Neural cell (in vitro differentiated cells): ENCODE data around the gene PML. TPM values are rescaled to one million over a fixed set of nuclear protein-coding genes. Genes with fewer than 3 reads are reported as not detected.

Experiments used
- H2AFZ ChIP-seq: fragments of 200-600, 300-800 bp; sonication (generic), shearing (Covaris generic); 2 replicates; pipeline ENCODE4 v1.6.0; 2014; ENCODE audit warnings: low read depth, mild to moderate bottlenecking, antibody characterized with exemption, low read length, moderate library complexity
- H3F3A ChIP-seq: fragments of 200-600 bp; shearing (Covaris generic); 2 replicates; pipeline ENCODE4 v1.6.1; 2016; ENCODE audit warnings: mild to moderate bottlenecking, moderate library complexity, mixed read lengths, antibody characterized with exemption, low read length; ENCODE audit not compliant: insufficient read depth, poor library complexity, severe bottlenecking
- H3K27ac ChIP-seq: fragments of 200-600, 300-800 bp; sonication (generic), shearing (Covaris generic); 2 replicates; pipeline ENCODE4 v1.5.1; 2014; ENCODE audit warnings: mild to moderate bottlenecking, low read length, moderate library complexity
- H3K27me3 ChIP-seq: fragments of 300-800, 200-600 bp; sonication (generic), shearing (Covaris generic); 2 replicates; pipeline ENCODE4 v1.6.0; 2014; ENCODE audit warnings: mild to moderate bottlenecking, low read depth, low read length, moderate library complexity; ENCODE audit not compliant: insufficient read depth
- H3K36me3 ChIP-seq: fragments of 300-800, 200-600 bp; sonication (generic), shearing (Covaris generic); 2 replicates; pipeline ENCODE4 v1.5.1; 2014; ENCODE audit warnings: mild to moderate bottlenecking, antibody characterized with exemption, low read length, moderate library complexity; ENCODE audit not compliant: insufficient read depth
- H3K4me2 ChIP-seq: fragments of 300-800, 200-600 bp; sonication (generic), shearing (Covaris generic); 2 replicates; pipeline ENCODE4 v1.6.0; 2014; ENCODE audit warnings: mild to moderate bottlenecking, low read length
- H3K4me3 ChIP-seq: fragments of 300-800, 200-600 bp; sonication (generic), shearing (Covaris generic); 2 replicates; pipeline ENCODE4 v1.5.1; 2014; ENCODE audit warnings: mild to moderate bottlenecking, low read length, moderate library complexity
- H3K79me2 ChIP-seq: fragments of 200-600 bp; shearing (Covaris generic); replicated peaks from 2 replicates; pipeline ENCODE4 v1.6.0; 2014; ENCODE audit warnings: mild to moderate bottlenecking, low read length, moderate library complexity; ENCODE audit not compliant: insufficient read depth
- H3K9ac ChIP-seq: fragments of 300-800, 200-600 bp; sonication (generic), shearing (Covaris generic); 2 replicates; pipeline ENCODE4 v1.6.1; 2016; ENCODE audit warnings: mild to moderate bottlenecking, low read length, mixed read lengths
- H3K9me2 ChIP-seq: fragments of 200-600 bp; shearing (Covaris generic); 2 replicates; pipeline ENCODE4 v1.6.1; 2016; ENCODE audit warnings: mild to moderate bottlenecking, low read length, mixed read lengths; ENCODE audit not compliant: insufficient read depth
- H3K9me3 ChIP-seq: fragments of 200-600, 300-800 bp; sonication (generic), shearing (Covaris generic); 2 replicates; pipeline ENCODE4 v1.6.1; 2016; ENCODE audit warnings: mild to moderate bottlenecking, mixed run types, low read length, moderate library complexity, mixed read lengths
- H4K20me1 ChIP-seq: fragments of 200-600 bp; shearing (Covaris generic); 2 replicates; pipeline ENCODE4 v1.6.1; 2016; ENCODE audit warnings: mild to moderate bottlenecking, mixed run types; ENCODE audit not compliant: insufficient read depth
- EP300 ChIP-seq: fragments of 450-650 bp; conservative IDR thresholded peaks from 2 replicates; pipeline ENCODE4 v1.6.1; 2014; ENCODE audit warnings: antibody characterized with exemption, mild to moderate bottlenecking, moderate library complexity; ENCODE audit not compliant: poor library complexity, severe bottlenecking
- EZH2 ChIP-seq: fragments of 200-600, 300-800 bp; shearing (Covaris generic), sonication (generic); IDR thresholded peaks from 2 replicates; pipeline ENCODE4 v1.6.1; 2014; ENCODE audit warnings: antibody characterized with exemption, low read length, borderline replicate concordance, mild to moderate bottlenecking; ENCODE audit not compliant: insufficient read depth, poor library complexity, severe bottlenecking
- MXI1 ChIP-seq: fragments of 450-650 bp; conservative IDR thresholded peaks from 2 replicates; pipeline ENCODE4 v1.6.1; 2014; ENCODE audit warnings: antibody characterized with exemption, mild to moderate bottlenecking; ENCODE audit not compliant: poor library complexity, severe bottlenecking
- POLR2AphosphoS5 ChIP-seq: IDR thresholded peaks from 2 replicates; pipeline ENCODE4 v1.6.1; 2012
- RAD21 ChIP-seq: fragments of 450-650 bp; conservative IDR thresholded peaks from 2 replicates; pipeline ENCODE4 v1.6.1; 2014; ENCODE audit warnings: antibody characterized with exemption, mild to moderate bottlenecking, moderate library complexity
- SMC3 ChIP-seq: fragments of 450-650 bp; conservative IDR thresholded peaks from 2 replicates; pipeline ENCODE4 v1.6.1; 2014; ENCODE audit warnings: antibody characterized with exemption, mild to moderate bottlenecking, moderate library complexity; ENCODE audit not compliant: poor library complexity
- TAF1 ChIP-seq: IDR thresholded peaks from 2 replicates; pipeline ENCODE4 v1.6.1; 2012; ENCODE audit warnings: low read depth
- polyA plus RNA-seq: library from polyadenylated mRNA; depleted of rRNA; stranded (reverse); fragments of >200 nt; gene quantifications from 2 replicates; pipeline ENCODE4 v1.2.3, GENCODE V29; 2014
- TF ChIP-seq, protein P1 (sequence below): IDR thresholded peaks from 2 replicates; pipeline ENCODE4 v1.6.1; 2012; ENCODE audit warnings: borderline replicate concordance
- TF ChIP-seq, protein P2 (sequence below): fragments of 450-650 bp; IDR thresholded peaks from 2 replicates; pipeline ENCODE4 v1.5.1; 2014; ENCODE audit warnings: antibody characterized with exemption, mild to moderate bottlenecking, moderate library complexity; ENCODE audit not compliant: poor library complexity, severe bottlenecking

The PML gene
- polyA plus RNA-seq, 1 donor from 2014 or later, result 4.7 TPM

DNA sequence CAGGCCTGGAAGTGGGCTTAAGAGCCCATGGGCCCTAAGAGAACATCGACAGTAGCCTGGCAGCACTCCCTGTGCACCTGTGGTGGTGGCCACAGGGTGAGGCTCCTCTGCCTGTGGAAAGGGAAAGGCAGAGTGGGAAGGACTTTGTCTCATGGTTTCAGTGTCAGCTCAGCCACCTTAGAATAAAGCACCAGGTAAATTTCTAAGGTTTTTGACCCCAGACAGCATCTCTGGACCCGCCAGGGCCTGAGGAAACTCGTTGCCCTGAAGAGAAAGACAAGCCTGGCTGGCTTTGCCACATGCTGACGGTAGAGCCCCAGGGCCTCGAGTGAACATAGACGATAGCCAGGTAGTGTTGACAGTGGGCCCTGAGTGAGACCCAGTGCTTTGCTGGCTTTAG, 65.7 kb downstream of the PML start:
- H3K9me2 ChIP-seq, result no peaks in the 10 kb centered on the region
- no peaks in the 10 kb centered on the region for H4K20me1 ChIP-seq
- no peak overlapping the region for H3K27ac ChIP-seq
- H3K4me3 ChIP-seq, result no peak overlapping the region
- no peak for TF ChIP-seq EP300
- TF ChIP-seq, protein P1, sequence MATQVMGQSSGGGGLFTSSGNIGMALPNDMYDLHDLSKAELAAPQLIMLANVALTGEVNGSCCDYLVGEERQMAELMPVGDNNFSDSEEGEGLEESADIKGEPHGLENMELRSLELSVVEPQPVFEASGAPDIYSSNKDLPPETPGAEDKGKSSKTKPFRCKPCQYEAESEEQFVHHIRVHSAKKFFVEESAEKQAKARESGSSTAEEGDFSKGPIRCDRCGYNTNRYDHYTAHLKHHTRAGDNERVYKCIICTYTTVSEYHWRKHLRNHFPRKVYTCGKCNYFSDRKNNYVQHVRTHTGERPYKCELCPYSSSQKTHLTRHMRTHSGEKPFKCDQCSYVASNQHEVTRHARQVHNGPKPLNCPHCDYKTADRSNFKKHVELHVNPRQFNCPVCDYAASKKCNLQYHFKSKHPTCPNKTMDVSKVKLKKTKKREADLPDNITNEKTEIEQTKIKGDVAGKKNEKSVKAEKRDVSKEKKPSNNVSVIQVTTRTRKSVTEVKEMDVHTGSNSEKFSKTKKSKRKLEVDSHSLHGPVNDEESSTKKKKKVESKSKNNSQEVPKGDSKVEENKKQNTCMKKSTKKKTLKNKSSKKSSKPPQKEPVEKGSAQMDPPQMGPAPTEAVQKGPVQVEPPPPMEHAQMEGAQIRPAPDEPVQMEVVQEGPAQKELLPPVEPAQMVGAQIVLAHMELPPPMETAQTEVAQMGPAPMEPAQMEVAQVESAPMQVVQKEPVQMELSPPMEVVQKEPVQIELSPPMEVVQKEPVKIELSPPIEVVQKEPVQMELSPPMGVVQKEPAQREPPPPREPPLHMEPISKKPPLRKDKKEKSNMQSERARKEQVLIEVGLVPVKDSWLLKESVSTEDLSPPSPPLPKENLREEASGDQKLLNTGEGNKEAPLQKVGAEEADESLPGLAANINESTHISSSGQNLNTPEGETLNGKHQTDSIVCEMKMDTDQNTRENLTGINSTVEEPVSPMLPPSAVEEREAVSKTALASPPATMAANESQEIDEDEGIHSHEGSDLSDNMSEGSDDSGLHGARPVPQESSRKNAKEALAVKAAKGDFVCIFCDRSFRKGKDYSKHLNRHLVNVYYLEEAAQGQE, result no peak
- no peak for TF ChIP-seq POLR2AphosphoS5
- TF ChIP-seq SMC3, result no peak
- TF ChIP-seq EZH2, result no peak
- no peak for TF ChIP-seq MXI1
- no peak for TF ChIP-seq RAD21
- no peak for TF ChIP-seq TAF1
- TF ChIP-seq, protein P2, sequence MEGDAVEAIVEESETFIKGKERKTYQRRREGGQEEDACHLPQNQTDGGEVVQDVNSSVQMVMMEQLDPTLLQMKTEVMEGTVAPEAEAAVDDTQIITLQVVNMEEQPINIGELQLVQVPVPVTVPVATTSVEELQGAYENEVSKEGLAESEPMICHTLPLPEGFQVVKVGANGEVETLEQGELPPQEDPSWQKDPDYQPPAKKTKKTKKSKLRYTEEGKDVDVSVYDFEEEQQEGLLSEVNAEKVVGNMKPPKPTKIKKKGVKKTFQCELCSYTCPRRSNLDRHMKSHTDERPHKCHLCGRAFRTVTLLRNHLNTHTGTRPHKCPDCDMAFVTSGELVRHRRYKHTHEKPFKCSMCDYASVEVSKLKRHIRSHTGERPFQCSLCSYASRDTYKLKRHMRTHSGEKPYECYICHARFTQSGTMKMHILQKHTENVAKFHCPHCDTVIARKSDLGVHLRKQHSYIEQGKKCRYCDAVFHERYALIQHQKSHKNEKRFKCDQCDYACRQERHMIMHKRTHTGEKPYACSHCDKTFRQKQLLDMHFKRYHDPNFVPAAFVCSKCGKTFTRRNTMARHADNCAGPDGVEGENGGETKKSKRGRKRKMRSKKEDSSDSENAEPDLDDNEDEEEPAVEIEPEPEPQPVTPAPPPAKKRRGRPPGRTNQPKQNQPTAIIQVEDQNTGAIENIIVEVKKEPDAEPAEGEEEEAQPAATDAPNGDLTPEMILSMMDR, result no peak
- H3K27me3 ChIP-seq, result no peaks in the 10 kb centered on the region
- no peak overlapping the region for H3K9ac ChIP-seq
- H2AFZ ChIP-seq, result no peak overlapping the region
- H3F3A ChIP-seq, result no peaks in the 10 kb centered on the region
- no peak overlapping the region for H3K4me2 ChIP-seq
- H3K79me2 ChIP-seq, result no peaks in the 10 kb centered on the region
- H3K9me3 ChIP-seq, result no peaks in the 10 kb centered on the region
- no peaks in the 10 kb centered on the region for H3K36me3 ChIP-seq

DNA sequence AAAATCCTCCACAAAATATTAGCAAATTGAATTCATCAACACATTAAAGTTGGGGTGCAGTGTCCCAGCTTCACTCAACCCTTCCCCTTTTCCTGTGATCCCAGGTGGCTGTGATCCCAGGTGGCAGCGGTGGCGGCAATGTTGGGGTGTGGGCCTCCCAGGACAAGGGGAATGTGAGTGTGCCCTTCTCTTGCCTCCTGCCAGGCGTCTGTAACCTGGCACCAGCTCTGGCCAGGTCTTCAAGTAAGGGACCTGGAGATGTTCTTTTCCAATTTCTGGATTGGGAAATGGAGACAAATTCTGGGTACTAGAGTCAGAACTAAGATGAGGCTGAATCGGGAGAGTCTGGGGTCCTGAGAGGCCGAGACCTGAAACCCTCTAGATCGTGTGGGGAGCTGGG, 67.7 kb downstream of the PML start:
- H3K79me2 ChIP-seq, result no peaks in the 10 kb centered on the region
- TF ChIP-seq MXI1, result no peak
- no peak for TF ChIP-seq EP300
- TF ChIP-seq TAF1, result no peak
- TF ChIP-seq RAD21, result no peak
- TF ChIP-seq SMC3, result no peak
- TF ChIP-seq, protein P1, result no peak
- TF ChIP-seq POLR2AphosphoS5, result no peak
- TF ChIP-seq, protein P2, result no peak
- no peak for TF ChIP-seq EZH2
- no peak overlapping the region for H2AFZ ChIP-seq
- no peak overlapping the region for H3K9ac ChIP-seq
- H3K9me2 ChIP-seq, result no peaks in the 10 kb centered on the region
- H3K9me3 ChIP-seq, result no peaks in the 10 kb centered on the region
- no peak overlapping the region for H3K4me2 ChIP-seq
- H3F3A ChIP-seq, result no peaks in the 10 kb centered on the region
- no peaks in the 10 kb centered on the region for H4K20me1 ChIP-seq
- H3K27me3 ChIP-seq, result no peaks in the 10 kb centered on the region
- no peak overlapping the region for H3K4me3 ChIP-seq
- no peaks in the 10 kb centered on the region for H3K36me3 ChIP-seq
- no peak overlapping the region for H3K27ac ChIP-seq
